Left colon (tissue), 2 donors: ENCODE measurements around the gene UBR2. TPM values are rescaled to one million over a fixed set of nuclear protein-coding genes. Genes with fewer than 3 reads are reported as not detected.

ENCODE experiments used
- total RNA-seq, 2 donors: library from RNA; stranded (reverse); fragmentation: NEBNext Ultra II Directional; extraction: Animal tissue kit (Norgen Biotek cat#: 25700); gene quantifications; one replicate each; pipeline ENCODE4 v1.2.1, GENCODE V29; 2021
- donor health status: DM: no; HTN: no; CAD: no.
- donor health status: DM: yes; HTN: yes; CAD: no.

Gene UBR2
- total RNA-seq, 2 donors from 2014 or later: 39.0 to 46.5 TPM

Other genes starting within 250 kb of the UBR2 start
- 1 to 10 TPM; 2.3 to 4.0 TPM for gene TRERF1, start 112.1 kb upstream of the UBR2 start, total RNA-seq
- gene PRPH2, start 158.6 kb downstream of the UBR2 start, total RNA-seq: under 1 TPM; 0.40 to 0.67 TPM
- gene TBCC, start 182.1 kb downstream of the UBR2 start, total RNA-seq: 10 to 100 TPM; 21.3 to 26.4 TPM
- gene BICRAL, start 218.0 kb downstream of the UBR2 start, total RNA-seq: 10 to 100 TPM; 20.2 to 20.5 TPM